ENCODE data around the gene LHX4.

LHX4 gene

DNA sequence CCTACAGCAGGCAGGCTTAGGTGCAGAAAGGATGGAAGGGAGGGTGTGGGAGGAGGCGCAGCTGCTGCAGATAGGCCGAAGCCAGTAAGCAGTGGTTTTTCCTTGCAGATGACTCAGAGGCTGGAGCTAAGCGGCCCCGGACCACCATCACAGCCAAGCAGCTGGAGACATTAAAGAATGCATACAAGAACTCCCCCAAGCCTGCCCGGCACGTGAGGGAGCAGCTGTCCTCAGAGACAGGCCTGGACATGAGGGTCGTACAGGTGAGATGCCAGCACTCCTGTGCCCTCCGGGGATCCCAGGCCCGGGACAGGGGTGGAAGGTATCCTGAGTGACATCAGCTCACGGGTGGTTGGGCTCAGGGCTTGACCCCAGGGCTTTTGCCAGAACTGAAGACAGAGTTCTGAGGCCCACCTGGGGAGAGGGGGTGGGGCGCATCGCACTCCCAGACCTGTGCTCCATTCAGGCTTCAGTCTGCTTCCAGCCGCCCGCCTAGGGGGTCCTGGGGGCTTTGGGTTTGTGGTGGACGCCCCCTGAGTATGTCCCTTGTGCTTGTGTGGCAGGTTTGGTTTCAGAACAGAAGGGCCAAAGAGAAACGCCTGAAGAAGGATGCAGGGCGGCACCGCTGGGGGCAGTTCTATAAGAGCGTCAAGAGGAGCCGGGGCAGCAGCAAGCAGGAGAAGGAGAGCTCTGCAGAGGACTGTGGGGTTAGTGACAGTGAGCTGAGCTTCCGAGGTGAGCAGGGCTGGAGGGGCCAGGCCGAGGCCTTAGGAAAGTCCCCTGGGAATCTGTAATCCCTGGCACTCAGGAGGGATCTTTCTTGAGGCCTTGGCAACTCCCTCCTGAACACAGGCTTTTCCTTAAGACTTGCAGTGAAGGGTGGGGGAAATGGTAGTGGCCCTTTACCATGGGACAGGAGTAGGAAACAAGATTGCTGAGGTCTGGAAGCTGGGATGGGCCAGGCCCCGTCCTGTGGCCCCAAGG is 41.5 kb downstream of the LHX4 start:
- DNase-seq (ENCODE audit: low read depth in 2 of 2), result no peak

DNA sequence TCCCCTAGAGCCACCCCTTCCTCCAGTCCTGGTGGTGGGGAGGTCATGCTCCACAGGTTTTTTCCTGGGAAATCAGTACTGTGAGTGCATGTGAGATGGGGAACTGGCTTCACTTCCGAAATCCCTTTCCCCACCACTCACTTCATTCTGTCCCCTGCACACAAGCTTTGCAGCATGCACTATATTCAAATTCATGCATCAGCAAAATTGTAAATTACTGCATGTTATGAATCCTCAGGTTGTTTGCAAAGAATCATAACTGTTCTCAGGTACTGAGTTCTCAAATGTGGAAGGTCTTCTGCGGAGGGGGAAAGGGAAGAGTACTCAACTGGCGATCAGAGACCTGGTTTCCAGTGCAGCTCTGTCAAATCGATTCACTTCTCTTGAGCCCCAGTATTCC is 42.3 kb downstream of the LHX4 start:
- no peak for DNase-seq (ENCODE audit: low read depth in 2 of 2)

- DNase-seq (ENCODE audit: low read depth in 2 of 2), result no peak
Measured at GRCh38 chr1:180273066-180273465, 43.0 kb downstream of the LHX4 start.

- DNase-seq (ENCODE audit: low read depth in 2 of 2), result no peak
Measured at GRCh38 chr1:180274221-180274620, 44.2 kb downstream of the LHX4 start.

GRCh38 chr1:180275726-180276125 is 45.7 kb downstream of the LHX4 start:
- DNase-seq (ENCODE audit: low read depth in 2 of 2), result no peak

DNA sequence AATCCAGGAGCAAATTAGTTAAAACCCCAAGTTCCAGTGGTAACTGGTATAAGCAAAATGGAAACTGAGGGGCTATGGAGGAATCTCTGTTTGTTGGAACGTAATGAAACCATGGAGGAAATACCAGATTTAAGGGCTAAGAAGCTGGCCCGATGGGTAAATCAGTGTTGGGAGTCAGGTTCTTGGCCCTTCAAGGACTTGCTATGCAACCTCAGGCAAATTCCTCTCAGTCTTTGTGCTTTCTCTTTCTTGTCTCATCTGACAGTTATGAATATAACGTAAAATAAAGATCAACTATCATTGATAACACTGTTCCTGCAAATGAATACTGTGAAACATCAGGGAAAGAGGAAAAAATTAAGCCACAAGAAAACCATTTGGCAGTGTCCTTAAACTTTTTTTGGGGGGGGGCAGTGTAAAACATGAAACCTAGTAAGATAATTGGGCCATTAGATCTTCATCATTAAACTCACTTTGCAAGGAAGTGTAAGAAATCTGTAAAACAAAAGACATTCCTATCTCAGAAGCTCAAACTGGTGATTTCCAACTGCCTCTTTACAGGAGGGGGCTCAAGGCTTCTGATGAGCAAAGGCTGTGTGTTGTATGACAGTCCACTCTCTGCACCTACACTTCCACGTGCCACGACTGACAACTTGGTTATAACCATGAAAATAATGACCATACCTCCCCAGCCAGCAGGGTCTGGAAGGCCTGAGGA is 47.6 kb downstream of the LHX4 start:
- no peak for DNase-seq (ENCODE audit: low read depth in 2 of 2)

DNA sequence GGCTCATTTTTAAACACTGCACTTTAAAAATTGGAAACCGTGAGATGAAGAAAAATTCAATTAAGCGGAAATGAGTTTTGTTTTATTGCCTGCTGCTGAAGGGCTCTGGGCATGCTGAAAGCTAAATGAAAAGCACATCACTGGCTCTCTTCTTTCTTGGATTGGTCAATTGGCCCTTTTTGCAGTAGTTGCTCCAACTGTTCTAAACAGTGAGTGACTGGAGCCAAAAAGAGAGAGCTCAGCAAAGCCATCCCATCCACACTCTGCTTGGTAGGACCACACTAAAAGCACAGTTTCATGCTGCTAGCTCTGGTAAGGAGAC is 48.1 kb downstream of the LHX4 start:
- no peak for DNase-seq (ENCODE audit: low read depth in 2 of 2)

DNA sequence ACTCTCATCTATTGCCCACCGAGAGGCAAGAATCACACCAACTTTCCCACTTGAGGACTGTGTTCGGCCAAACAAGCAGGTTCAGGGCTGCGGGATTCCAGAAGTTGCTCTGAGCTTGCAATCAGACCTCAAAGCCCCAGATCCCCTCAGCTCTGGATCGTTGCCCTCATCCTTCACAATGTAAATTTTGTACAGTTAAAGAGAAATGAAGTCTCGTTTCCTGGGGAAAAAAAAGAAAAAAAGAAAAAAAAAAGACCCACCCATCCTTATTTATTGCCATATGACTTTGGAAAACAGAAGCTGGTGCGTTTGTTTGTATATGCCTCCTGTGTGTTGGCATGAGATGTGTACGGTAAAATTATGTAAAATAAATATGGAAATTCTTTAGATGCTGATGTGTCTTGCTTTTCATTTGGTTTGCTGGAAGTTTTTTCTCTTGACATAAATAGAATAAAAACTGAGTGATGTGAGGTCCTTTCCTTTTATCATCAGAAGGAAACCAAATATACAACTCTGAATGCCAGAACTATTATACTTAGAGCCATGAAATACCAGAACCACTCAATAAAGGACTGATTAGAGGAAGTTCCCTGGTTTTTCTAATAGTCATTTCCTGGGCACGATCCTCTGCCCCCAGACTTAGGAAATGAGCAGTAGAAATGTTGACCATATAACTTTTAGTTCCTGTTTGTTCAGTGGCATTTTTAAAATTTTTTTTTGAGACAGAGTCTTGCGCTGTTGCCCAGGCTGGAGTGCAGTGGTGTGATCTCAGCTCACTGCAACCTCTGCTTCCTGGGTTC is 48.7 kb downstream of the LHX4 start:
- DNase-seq (ENCODE audit: low read depth in 2 of 2), result no peak

DNA sequence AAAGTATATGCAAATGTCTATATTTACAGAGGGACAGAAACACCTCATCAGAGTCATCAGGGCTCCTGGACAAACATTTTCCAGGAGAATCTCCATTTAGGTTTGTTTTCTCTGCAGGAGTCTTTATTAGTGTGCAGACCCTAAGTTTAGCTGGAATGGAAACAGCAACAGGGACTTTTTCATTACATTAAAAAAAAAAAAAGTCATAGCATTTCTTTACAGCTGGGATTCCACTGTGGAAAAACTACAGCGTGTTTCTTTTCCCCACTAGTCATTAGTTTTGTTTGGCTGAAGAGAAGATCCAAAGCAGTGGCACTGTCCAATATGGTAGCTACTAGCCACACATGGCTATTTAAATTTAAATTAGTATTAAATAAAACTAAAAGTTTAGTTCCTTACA is 49.6 kb downstream of the LHX4 start:
- no peak for DNase-seq (ENCODE audit: low read depth in 2 of 2)

- DNase-seq (ENCODE audit: low read depth in 2 of 2), result no peak
Measured at GRCh38 chr1:180280617-180281016, 50.6 kb downstream of the LHX4 start.

DNA sequence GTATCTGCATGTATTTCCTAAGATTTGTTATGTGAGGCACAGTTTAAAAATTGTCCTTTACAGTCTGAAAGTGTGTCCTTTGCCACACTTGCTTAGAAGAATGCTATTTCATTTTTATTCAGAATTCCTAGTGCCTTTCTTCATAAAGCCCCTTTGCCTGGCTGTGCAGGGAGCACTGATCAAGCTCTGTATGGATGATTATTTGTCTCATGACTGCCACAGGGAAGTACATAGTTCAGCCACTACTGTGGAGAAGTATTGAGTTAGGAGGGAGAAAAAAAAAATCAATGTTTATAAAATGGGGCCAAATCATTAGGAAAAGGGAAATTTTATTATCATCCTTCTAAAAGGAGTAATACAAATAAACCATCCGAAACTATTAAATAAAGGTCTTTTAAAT is 51.4 kb downstream of the LHX4 start:
- no peak for DNase-seq (ENCODE audit: low read depth in 2 of 2)

DNA sequence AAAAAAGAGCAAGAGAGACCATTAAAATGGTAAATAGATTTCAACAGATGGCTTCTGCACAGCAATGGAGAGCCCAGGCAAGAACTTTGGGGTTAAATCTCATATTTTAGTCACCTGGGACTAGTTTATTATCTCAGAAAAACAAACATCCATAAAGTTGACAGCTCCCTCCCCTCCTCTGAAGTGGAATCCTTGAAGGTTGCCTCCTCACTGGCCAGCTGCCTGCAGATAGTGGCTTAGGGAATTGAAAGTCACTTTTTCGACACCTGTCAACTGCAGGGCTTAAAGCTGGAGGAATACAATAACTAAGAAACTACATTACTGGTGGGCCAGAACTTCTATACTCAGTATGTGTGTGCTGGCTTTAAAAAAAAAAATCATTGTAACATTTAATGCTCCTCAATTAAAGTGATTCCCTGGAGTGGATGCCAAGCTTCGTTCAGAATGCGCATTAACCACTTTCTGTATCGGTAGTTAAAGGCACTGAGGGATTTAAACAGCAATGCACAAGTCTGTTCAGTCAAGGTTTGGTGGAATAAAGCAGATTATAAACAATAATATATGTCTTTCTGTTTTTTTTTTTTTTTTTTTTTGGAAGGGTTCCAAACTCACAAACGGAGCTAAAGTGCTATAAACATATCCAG is 52.5 kb downstream of the LHX4 start:
- no peak for DNase-seq (ENCODE audit: low read depth in 2 of 2)

DNA sequence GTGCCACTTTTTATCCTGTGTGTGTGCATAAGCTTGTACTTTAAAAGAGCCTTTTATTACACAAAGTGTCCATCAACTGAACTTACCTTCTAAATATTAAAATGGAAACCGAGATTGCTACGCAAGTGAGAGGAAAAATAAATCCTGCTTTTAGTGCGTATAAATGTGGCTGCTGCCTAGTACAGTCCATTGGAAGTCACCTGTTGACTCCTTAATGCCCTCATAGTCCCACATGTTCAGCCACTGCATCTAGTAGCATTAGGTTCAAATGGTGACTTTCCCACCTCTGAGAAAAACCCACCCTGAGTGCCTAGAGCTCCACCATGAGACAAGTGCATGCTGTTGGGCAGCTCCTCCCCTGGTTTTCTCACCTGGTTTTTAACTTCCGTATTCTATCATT is 53.0 kb downstream of the LHX4 start:
- no peak for DNase-seq (ENCODE audit: low read depth in 2 of 2)

- DNase-seq (ENCODE audit: low read depth in 2 of 2), result no peak
Measured at GRCh38 chr1:180286417-180286816, 56.4 kb downstream of the LHX4 start.

- no peak for DNase-seq (ENCODE audit: low read depth in 2 of 2)
Measured at GRCh38 chr1:180287988-180288705, 58.1 kb downstream of the LHX4 start.

GRCh38 chr1:180288940-180289339 is 58.9 kb downstream of the LHX4 start:
- DNase-seq (ENCODE audit: low read depth in 2 of 2), result no peak

GRCh38 chr1:180290265-180291001 is 60.4 kb downstream of the LHX4 start:
- DNase-seq (ENCODE audit: low read depth in 2 of 2), result no peak

- DNase-seq (ENCODE audit: low read depth in 2 of 2), result no peak
Measured at GRCh38 chr1:180291004-180291403, 60.9 kb downstream of the LHX4 start.

- no peak for DNase-seq (ENCODE audit: low read depth in 2 of 2)
Measured at GRCh38 chr1:180294711-180295110, 64.6 kb downstream of the LHX4 start.

DNA sequence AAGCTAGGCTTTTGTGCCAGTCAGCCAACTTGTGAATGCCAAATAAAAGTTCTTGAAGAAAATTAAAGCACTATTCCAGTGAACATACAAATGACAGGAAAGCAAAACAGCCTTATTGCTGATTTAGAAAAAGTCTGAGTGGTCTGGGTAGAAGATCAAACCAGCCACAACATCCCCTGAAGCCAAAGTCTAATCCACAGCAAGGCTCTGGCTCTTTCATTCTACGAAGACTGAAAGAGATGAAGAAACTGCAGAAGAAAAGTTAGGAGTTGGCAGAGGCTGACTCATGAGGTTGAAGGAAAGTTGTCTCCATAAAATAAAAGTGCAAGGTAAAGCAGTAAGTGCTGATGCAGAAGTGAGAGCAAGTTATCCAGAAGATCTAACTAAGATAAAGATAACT is 65.9 kb downstream of the LHX4 start:
- no peak for DNase-seq (ENCODE audit: low read depth in 2 of 2)

All from stimulated activated CD4-positive, alpha-beta T cell treated with anti-CD3 and anti-CD28 coated beads, Interleukin-4, amount 100 ng/mL, for 48 hours (primary cell).